Measurements from ENCODE around the gene BAIAP3.

Gene BAIAP3

DNA sequence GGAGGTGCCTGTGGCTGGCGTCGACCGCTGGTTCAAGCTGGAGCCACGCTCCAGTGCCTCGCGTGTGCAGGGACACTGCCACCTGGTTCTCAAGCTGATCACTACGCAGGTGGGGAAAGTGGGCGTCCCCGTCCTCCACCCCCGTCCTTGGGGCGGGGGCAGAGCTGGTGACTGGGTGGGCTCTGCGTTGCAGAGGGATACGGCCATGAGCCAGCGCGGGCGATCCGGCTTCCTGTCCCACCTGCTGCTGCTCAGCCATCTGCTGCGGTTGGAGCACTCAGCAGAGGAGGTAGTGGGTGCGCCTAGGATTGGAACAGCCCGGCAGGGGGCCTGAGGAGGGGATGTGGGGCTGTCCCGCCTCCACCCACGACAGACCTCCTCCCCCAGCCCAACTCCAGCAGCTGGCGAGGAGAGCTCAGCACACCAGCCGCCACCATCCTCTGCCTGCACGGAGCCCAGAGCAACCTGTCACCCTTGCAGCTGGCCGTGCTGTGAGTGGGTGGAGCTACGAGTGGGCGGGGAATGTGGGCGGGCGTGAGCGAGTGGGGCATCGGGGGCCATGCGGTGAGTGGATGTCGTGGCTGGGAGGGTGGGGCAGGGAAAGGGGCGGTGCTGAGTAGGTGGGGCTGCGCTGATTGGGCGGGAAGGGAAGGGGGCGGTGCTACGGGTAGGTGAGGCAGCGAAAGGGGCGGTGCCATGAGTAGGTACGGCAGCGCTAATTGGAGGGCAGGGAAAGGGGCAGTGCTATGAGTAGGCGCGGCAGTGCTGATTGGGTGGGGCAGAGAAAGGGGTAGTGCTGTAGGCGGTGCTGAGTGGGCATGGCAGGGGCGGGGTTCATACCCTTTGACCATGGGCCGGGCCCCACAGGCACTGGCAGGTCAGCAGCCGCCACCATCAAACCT is 9.3 kb downstream of the BAIAP3 start:
- Histone ChIP-seq H3K9ac (ENCODE audit: low read depth in 1 of 2, low read length in 2 of 2) (no peak overlapping the region), H3K36me3 (ENCODE audit: control insufficient read depth in 2 of 2, insufficient read depth in 2 of 2, low read length in 2 of 2) (no peaks in the 10 kb centered on the region), H3K4me3 (ENCODE audit: low read length in 2 of 2) (peak overlapping the region; percentile 69), H3K9me3 (ENCODE audit: control insufficient read depth in 2 of 2, low read length in 2 of 2) (no peaks in the 10 kb centered on the region), H3K4me1 (ENCODE audit: control insufficient read depth in 2 of 2, insufficient read depth in 2 of 2, low read length in 2 of 2) (peaks cover 15 to 22% of the 10 kb centered on the region in 2 donors), H3K27ac (ENCODE audit: low read depth in 2 of 2, low read length in 2 of 2) (peak overlapping the region in 1 of 2 donors; percentile 48), H3K27me3 (ENCODE audit: control insufficient read depth in 2 of 2, insufficient read depth in 2 of 2, low read length in 2 of 2) (no peaks in the 10 kb centered on the region)

DNA sequence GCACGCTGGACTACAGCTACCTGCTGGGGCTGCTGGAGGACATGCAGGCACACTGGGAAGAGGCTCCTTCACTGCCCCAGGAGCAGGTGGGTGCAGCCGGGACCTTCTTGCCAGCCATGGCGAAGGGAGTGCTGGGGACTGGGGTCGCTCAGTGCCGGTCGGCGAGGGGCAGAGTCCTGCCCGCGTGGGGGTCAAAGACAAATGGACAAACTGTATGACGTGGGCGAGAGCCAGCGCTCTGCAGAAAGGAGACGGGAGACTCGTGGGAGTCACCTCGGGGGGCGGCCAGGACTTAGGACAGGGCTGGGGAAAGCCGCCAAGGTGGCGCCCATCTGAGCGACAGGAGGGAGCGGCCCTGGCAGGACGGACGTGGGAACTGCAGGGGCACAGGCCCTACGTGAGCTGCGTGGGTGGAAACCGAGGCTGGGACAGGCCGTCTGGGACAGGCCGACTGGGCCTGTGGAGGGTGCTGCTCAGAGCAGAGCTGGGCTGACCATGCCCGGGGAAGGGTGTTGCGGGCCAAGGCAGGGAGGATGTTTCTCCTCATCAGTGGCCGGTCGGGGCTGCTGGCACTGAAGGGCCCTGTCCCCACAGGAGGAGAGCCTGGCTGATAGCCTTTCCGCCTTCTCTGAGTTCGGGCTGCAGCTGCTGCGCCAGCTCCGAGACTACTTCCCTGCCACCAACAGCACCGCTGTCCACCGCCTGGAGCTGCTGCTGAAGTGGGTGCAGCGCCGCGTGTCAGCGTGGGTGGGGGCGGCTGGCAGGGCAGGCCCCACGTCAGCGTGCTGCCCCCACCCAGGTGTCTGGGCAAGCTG is 10.2 kb downstream of the BAIAP3 start:
- Histone ChIP-seq H3K36me3 (ENCODE audit: control insufficient read depth in 2 of 2, insufficient read depth in 2 of 2, low read length in 2 of 2) (peaks cover 0 to 2% of the 10 kb centered on the region in 2 donors), H3K27ac (ENCODE audit: low read depth in 2 of 2, low read length in 2 of 2) (peak overlapping the region in 1 of 2 donors; percentile 48), H3K9ac (ENCODE audit: low read depth in 1 of 2, low read length in 2 of 2) (peak overlapping the region in 1 of 2 donors; percentile 33), H3K9me3 (ENCODE audit: control insufficient read depth in 2 of 2, low read length in 2 of 2) (no peaks in the 10 kb centered on the region), H3K27me3 (ENCODE audit: control insufficient read depth in 2 of 2, insufficient read depth in 2 of 2, low read length in 2 of 2) (no peaks in the 10 kb centered on the region), H3K4me3 (ENCODE audit: low read length in 2 of 2) (peak overlapping the region; percentile 69), H3K4me1 (ENCODE audit: control insufficient read depth in 2 of 2, insufficient read depth in 2 of 2, low read length in 2 of 2) (peaks cover 15 to 22% of the 10 kb centered on the region in 2 donors)

DNA sequence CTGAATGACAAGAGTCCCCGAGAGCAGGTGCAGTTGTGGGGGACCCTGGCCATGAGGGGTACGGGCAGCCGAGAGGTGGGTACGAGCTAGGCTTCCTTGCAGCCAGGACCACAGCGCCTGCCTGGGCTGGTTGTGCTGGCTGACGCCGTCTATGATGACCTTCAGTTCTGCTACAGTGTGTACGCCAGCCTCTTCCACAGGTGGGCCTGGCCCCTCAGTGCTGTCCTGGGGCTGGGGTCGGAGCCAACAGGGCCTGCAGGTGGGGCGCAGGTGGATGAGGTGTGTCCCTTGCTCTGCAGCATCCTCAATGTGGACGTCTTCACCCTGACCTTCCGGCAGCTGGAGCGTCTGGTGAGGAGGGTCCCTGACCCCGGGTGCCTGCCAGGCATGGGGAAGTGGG is 11.1 kb downstream of the BAIAP3 start:
- Histone ChIP-seq H3K9me3 (ENCODE audit: control insufficient read depth in 2 of 2, low read length in 2 of 2) (no peaks in the 10 kb centered on the region), H3K4me1 (ENCODE audit: control insufficient read depth in 2 of 2, insufficient read depth in 2 of 2, low read length in 2 of 2) (peaks cover 15 to 22% of the 10 kb centered on the region in 2 donors), H3K4me3 (ENCODE audit: low read length in 2 of 2) (no peak overlapping the region), H3K27me3 (ENCODE audit: control insufficient read depth in 2 of 2, insufficient read depth in 2 of 2, low read length in 2 of 2) (no peaks in the 10 kb centered on the region), H3K36me3 (ENCODE audit: control insufficient read depth in 2 of 2, insufficient read depth in 2 of 2, low read length in 2 of 2) (peaks cover 0 to 10% of the 10 kb centered on the region in 2 donors), H3K27ac (ENCODE audit: low read depth in 2 of 2, low read length in 2 of 2) (no peak overlapping the region), H3K9ac (ENCODE audit: low read depth in 1 of 2, low read length in 2 of 2) (no peak overlapping the region)

- no peaks in the 10 kb centered on the region for H3K27me3 ChIP-seq (ENCODE audit: control insufficient read depth in 2 of 2, insufficient read depth in 2 of 2, low read length in 2 of 2)
- H3K36me3 ChIP-seq (ENCODE audit: control insufficient read depth in 2 of 2, insufficient read depth in 2 of 2, low read length in 2 of 2) = peaks cover 0 to 15% of the 10 kb centered on the region in 2 donors
- no peak overlapping the region for H3K27ac ChIP-seq (ENCODE audit: low read depth in 2 of 2, low read length in 2 of 2)
- no peak overlapping the region for H3K9ac ChIP-seq (ENCODE audit: low read depth in 1 of 2, low read length in 2 of 2)
- H3K4me3 ChIP-seq (ENCODE audit: low read length in 2 of 2) = no peak overlapping the region
- no peaks in the 10 kb centered on the region for H3K9me3 ChIP-seq (ENCODE audit: control insufficient read depth in 2 of 2, low read length in 2 of 2)
- peaks cover 15 to 22% of the 10 kb centered on the region in 2 donors for H3K4me1 ChIP-seq (ENCODE audit: control insufficient read depth in 2 of 2, insufficient read depth in 2 of 2, low read length in 2 of 2)
Observed at GRCh38 chr16:1345087-1345486, 11.6 kb downstream of the BAIAP3 start.

GRCh38 chr16:1345651-1346421 is 12.4 kb downstream of the BAIAP3 start:
- peaks cover 20 to 28% of the 10 kb centered on the region in 2 donors for H3K4me1 ChIP-seq (ENCODE audit: control insufficient read depth in 2 of 2, insufficient read depth in 2 of 2, low read length in 2 of 2)
- peaks cover 0 to 18% of the 10 kb centered on the region in 2 donors for H3K36me3 ChIP-seq (ENCODE audit: control insufficient read depth in 2 of 2, insufficient read depth in 2 of 2, low read length in 2 of 2)
- H3K9me3 ChIP-seq (ENCODE audit: control insufficient read depth in 2 of 2, low read length in 2 of 2) = no peaks in the 10 kb centered on the region
- H3K27ac ChIP-seq (ENCODE audit: low read depth in 2 of 2, low read length in 2 of 2) = no peak overlapping the region
- no peak overlapping the region for H3K4me3 ChIP-seq (ENCODE audit: low read length in 2 of 2)
- H3K9ac ChIP-seq (ENCODE audit: low read depth in 1 of 2, low read length in 2 of 2) = no peak overlapping the region
- no peaks in the 10 kb centered on the region for H3K27me3 ChIP-seq (ENCODE audit: control insufficient read depth in 2 of 2, insufficient read depth in 2 of 2, low read length in 2 of 2)

- no peak overlapping the region for H3K4me3 ChIP-seq (ENCODE audit: low read length in 2 of 2)
- H3K27ac ChIP-seq (ENCODE audit: low read depth in 2 of 2, low read length in 2 of 2) = no peak overlapping the region
- peaks cover 0 to 18% of the 10 kb centered on the region in 2 donors for H3K36me3 ChIP-seq (ENCODE audit: control insufficient read depth in 2 of 2, insufficient read depth in 2 of 2, low read length in 2 of 2)
- no peaks in the 10 kb centered on the region for H3K27me3 ChIP-seq (ENCODE audit: control insufficient read depth in 2 of 2, insufficient read depth in 2 of 2, low read length in 2 of 2)
- peaks cover 24 to 34% of the 10 kb centered on the region in 2 donors for H3K4me1 ChIP-seq (ENCODE audit: control insufficient read depth in 2 of 2, insufficient read depth in 2 of 2, low read length in 2 of 2)
- no peak overlapping the region for H3K9ac ChIP-seq (ENCODE audit: low read depth in 1 of 2, low read length in 2 of 2)
- H3K9me3 ChIP-seq (ENCODE audit: control insufficient read depth in 2 of 2, low read length in 2 of 2) = no peaks in the 10 kb centered on the region
Observed at GRCh38 chr16:1346422-1347285, 13.2 kb downstream of the BAIAP3 start.

DNA sequence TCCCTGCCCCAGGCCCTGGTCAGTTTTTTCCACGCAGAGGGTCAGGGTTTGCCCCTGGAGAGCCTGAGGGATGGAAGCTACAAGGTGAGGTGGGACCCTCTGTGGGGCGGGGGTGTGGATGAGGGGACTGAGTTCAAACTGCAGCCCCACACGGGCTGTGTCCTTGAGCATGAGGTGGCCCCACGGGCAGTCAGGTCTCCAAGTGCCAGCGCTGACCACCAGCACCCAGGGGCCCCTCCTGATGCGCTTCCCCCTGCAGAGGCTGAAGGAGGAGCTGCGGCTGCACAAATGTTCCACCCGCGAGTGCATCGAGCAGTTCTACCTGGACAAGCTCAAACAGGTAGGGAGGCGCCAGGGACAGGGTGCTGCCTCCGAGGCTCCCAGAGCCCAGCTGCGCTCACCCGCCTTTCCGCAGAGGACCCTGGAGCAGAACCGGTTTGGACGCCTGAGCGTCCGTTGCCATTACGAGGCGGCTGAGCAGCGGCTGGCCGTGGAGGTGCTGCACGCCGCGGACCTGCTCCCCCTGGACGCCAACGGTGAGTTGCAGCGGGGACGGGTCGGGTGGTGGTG is 13.9 kb downstream of the BAIAP3 start:
- H3K4me1 ChIP-seq (ENCODE audit: control insufficient read depth in 2 of 2, insufficient read depth in 2 of 2, low read length in 2 of 2) = peaks cover 23 to 31% of the 10 kb centered on the region in 2 donors

DNA sequence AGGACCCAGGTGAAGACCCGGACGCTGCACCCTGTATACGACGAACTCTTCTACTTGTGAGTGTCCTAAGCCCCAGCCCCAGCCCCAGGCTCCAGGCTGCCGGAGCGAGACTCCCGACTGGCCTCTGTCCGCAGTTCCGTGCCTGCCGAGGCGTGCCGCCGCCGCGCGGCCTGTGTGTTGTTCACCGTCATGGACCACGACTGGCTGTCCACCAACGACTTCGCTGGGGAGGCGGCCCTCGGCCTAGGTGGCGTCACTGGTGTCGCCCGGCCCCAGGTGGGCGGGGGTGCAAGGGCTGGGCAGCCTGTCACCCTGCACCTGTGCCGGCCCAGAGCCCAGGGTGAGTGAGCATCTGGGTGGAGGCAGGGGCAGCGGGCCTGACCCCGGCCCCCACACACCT is 14.5 kb downstream of the BAIAP3 start:
- H3K27ac ChIP-seq (ENCODE audit: low read depth in 2 of 2, low read length in 2 of 2) = no peak overlapping the region
- no peak overlapping the region for H3K9ac ChIP-seq (ENCODE audit: low read depth in 1 of 2, low read length in 2 of 2)
- H3K27me3 ChIP-seq (ENCODE audit: control insufficient read depth in 2 of 2, insufficient read depth in 2 of 2, low read length in 2 of 2) = no peaks in the 10 kb centered on the region
- H3K4me1 ChIP-seq (ENCODE audit: control insufficient read depth in 2 of 2, insufficient read depth in 2 of 2, low read length in 2 of 2) = peaks cover 23 to 32% of the 10 kb centered on the region in 2 donors
- H3K9me3 ChIP-seq (ENCODE audit: control insufficient read depth in 2 of 2, low read length in 2 of 2) = no peaks in the 10 kb centered on the region
- peaks cover 0 to 18% of the 10 kb centered on the region in 2 donors for H3K36me3 ChIP-seq (ENCODE audit: control insufficient read depth in 2 of 2, insufficient read depth in 2 of 2, low read length in 2 of 2)
- H3K4me3 ChIP-seq (ENCODE audit: low read length in 2 of 2) = no peak overlapping the region

More for the DNA sequence above, 13.9 kb downstream of the BAIAP3 start:
- H3K27ac ChIP-seq (ENCODE audit: low read depth in 2 of 2, low read length in 2 of 2) = no peak overlapping the region
- H3K27me3 ChIP-seq (ENCODE audit: control insufficient read depth in 2 of 2, insufficient read depth in 2 of 2, low read length in 2 of 2) = no peaks in the 10 kb centered on the region
- peaks cover 0 to 18% of the 10 kb centered on the region in 2 donors for H3K36me3 ChIP-seq (ENCODE audit: control insufficient read depth in 2 of 2, insufficient read depth in 2 of 2, low read length in 2 of 2)
- H3K9ac ChIP-seq (ENCODE audit: low read depth in 1 of 2, low read length in 2 of 2) = no peak overlapping the region
- H3K4me3 ChIP-seq (ENCODE audit: low read length in 2 of 2) = no peak overlapping the region
- H3K9me3 ChIP-seq (ENCODE audit: control insufficient read depth in 2 of 2, low read length in 2 of 2) = no peaks in the 10 kb centered on the region

DNA sequence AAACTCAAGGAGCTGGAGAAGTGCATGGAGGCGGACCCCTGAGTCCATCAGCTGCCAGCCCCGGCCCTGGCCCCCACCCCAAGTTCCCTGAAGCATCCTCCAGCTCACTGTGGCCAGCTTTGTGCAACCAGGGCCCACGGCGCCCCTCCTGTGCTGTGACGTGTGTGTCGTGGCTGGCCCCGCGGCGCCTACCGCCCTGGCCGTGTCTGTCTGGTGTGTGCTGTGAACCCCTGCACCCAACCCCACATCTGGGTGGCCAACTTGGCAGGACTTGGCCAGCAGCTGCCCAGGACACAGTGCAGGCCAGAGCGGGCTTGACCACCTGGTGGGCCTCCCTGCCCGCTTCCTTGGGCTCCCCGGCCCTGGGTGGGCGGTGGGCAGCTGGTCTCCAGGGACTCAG is 15.0 kb downstream of the BAIAP3 start:
- no peaks in the 10 kb centered on the region for H3K27me3 ChIP-seq (ENCODE audit: control insufficient read depth in 2 of 2, insufficient read depth in 2 of 2, low read length in 2 of 2)
- no peaks in the 10 kb centered on the region for H3K9me3 ChIP-seq (ENCODE audit: control insufficient read depth in 2 of 2, low read length in 2 of 2)
- H3K9ac ChIP-seq (ENCODE audit: low read depth in 1 of 2, low read length in 2 of 2) = no peak overlapping the region
- peaks cover 0 to 18% of the 10 kb centered on the region in 2 donors for H3K36me3 ChIP-seq (ENCODE audit: control insufficient read depth in 2 of 2, insufficient read depth in 2 of 2, low read length in 2 of 2)
- no peak overlapping the region for H3K4me3 ChIP-seq (ENCODE audit: low read length in 2 of 2)
- H3K4me1 ChIP-seq (ENCODE audit: control insufficient read depth in 2 of 2, insufficient read depth in 2 of 2, low read length in 2 of 2) = peaks cover 20 to 30% of the 10 kb centered on the region in 2 donors
- no peak overlapping the region for H3K27ac ChIP-seq (ENCODE audit: low read depth in 2 of 2, low read length in 2 of 2)
